ENCODE measurements around the gene PHF5A. TPM values are rescaled to one million over a fixed set of nuclear protein-coding genes. Genes with fewer than 3 reads are reported as not detected.

Gene PHF5A
- total RNA-seq (10 to 100 TPM in 4 of 5 donors, under 1 TPM in 1; 0.58 to 54.5 (median 28.8) TPM), polyA plus RNA-seq (10 to 100 TPM; 42.8 to 51.9 (median 48.0) TPM)
- long read RNA-seq, donor 1, transcript PHF5A-201 (4 exons, 1,086 nt) = major isoform, 8 of 8 reads
- long read RNA-seq, donor 1, partial matches to known transcripts = 0 of 8 reads
- long read RNA-seq, donor 1, other reads (novel, unspliced or antisense) = 0 of 8 reads
- long read RNA-seq, donor 2, transcript PHF5A-201 (4 exons, 1,086 nt) = major isoform, 19 of 19 reads
- long read RNA-seq, donor 2, partial matches to known transcripts = 0 of 19 reads
- long read RNA-seq, donor 2, other reads (novel, unspliced or antisense) = 0 of 19 reads
- long read RNA-seq, donor 3, transcript PHF5A-201 (4 exons, 1,086 nt) = major isoform, 11 of 11 reads
- long read RNA-seq, donor 3, partial matches to known transcripts = 0 of 11 reads
- long read RNA-seq, donor 3, other reads (novel, unspliced or antisense) = 0 of 11 reads
- long read RNA-seq, donor 4, partial matches to known transcripts = 0 of 1 reads
- long read RNA-seq, donor 4, other reads (novel, unspliced or antisense) = 0 of 1 reads
- long read RNA-seq, donor 5, transcript PHF5A-201 (4 exons, 1,086 nt) = major isoform, 16 of 133 reads
- long read RNA-seq, donor 5, partial matches to known transcripts = 99 of 133 reads
- long read RNA-seq, donor 5, other reads (novel, unspliced or antisense) = 16 of 133 reads
- long read RNA-seq, donor 6, transcript PHF5A-201 (4 exons, 1,086 nt) = major isoform, 42 of 42 reads
- long read RNA-seq, donor 6, partial matches to known transcripts = 0 of 42 reads
- long read RNA-seq, donor 6, other reads (novel, unspliced or antisense) = 0 of 42 reads
- long read RNA-seq, donor 7, transcript PHF5A-201 (4 exons, 1,086 nt) = major isoform, 32 of 32 reads
- long read RNA-seq, donor 7, partial matches to known transcripts = 0 of 32 reads
- long read RNA-seq, donor 7, other reads (novel, unspliced or antisense) = 0 of 32 reads
- long read RNA-seq, donor 8, transcript PHF5A-201 (4 exons, 1,086 nt) = major isoform, 21 of 21 reads
- long read RNA-seq, donor 8, partial matches to known transcripts = 0 of 21 reads
- long read RNA-seq, donor 8, other reads (novel, unspliced or antisense) = 0 of 21 reads
- long read RNA-seq, donor 9, transcript PHF5A-201 (4 exons, 1,086 nt) = major isoform, 22 of 24 reads
- long read RNA-seq, donor 9, partial matches to known transcripts = 0 of 24 reads
- long read RNA-seq, donor 9, other reads (novel, unspliced or antisense) = 0 of 24 reads
- long read RNA-seq, donor 10, transcript PHF5A-201 (4 exons, 1,086 nt) = major isoform, 14 of 15 reads
- long read RNA-seq, donor 10, partial matches to known transcripts = 0 of 15 reads
- long read RNA-seq, donor 10, other reads (novel, unspliced or antisense) = 0 of 15 reads

GRCh38 chr22:41468381-41469217 lies at the start of gene PHF5A, which contains the start of gene ACO2:
TSS of gene PHF5A (minus strand) at chr22:41468692. CDS start at chr22:41468653, 39 bp downstream.
TSS of gene ACO2 (plus strand) at chr22:41469117. CDS start at chr22:41469147, 30 bp downstream.
- intact Hi-C loops (cut with DNase I; ENCODE audit: low total_unique reads) = no loop called here
- Histone ChIP-seq H3K4me1 (peaks cover 18 to 78% (median 58%) of the 10 kb centered on the region in 4 donors), H3K27me3 (no peaks in the 10 kb centered on the region), H3K9me3 (no peaks in the 10 kb centered on the region), H3K36me3 (peaks cover 30 to 57% (median 46%) of the 10 kb centered on the region in 4 donors), H3K27ac (peak within 1 kb of the TSS; percentile 95 to 98 (median 97)), H3K4me3 (peak within 1 kb of the TSS; percentile 77 to 100 (median 99))
- TF ChIP-seq POLR2AphosphoS5 (IDR thresholded peaks at IDR 0.05) (peak; percentile 96 to 98 (median 96)), CTCF (IDR thresholded peaks at IDR 0.05) (no peak), EP300 (IDR thresholded peaks at IDR 0.05) (peak; percentile 39), POLR2A (IDR thresholded peaks at IDR 0.05) (no peak)
- peak; percentile 98 to 99 for DNase-seq
- 0 to 1% (median 0%) methylated on average over 45 to 51 of the region's 51 CpGs for WGBS, 5 donors

GRCh38 chr22:41518048-41518347 lies 49.5 kb upstream of the PHF5A start:
- intact Hi-C loops (cut with DNase I; ENCODE audit: low total_unique reads) = loop anchor here (10.0 kb wide), 1 partner anchor 63 kb away; no protein-coding TSS in a partner anchor
- TF ChIP-seq CTCF (IDR thresholded peaks at IDR 0.05) = no peak
- TF ChIP-seq POLR2AphosphoS5 (IDR thresholded peaks at IDR 0.05) = no peak
- no peak for TF ChIP-seq POLR2A (IDR thresholded peaks at IDR 0.05)
- TF ChIP-seq EP300 (IDR thresholded peaks at IDR 0.05) = no peak
- no peak for DNase-seq
- Histone ChIP-seq H3K4me3 (no peak overlapping the region), H3K4me1 (peaks cover 13 to 28% (median 23%) of the 10 kb centered on the region in 4 donors), H3K27me3 (no peaks in the 10 kb centered on the region), H3K27ac (peak overlapping the region; percentile 18 to 74 (median 60)), H3K9me3 (no peaks in the 10 kb centered on the region), H3K36me3 (peaks cover 45 to 87% (median 83%) of the 10 kb centered on the region in 4 donors)
- 63 to 77% (median 71%) methylated on average over 4 to 7 of the region's 7 CpGs for WGBS, 5 donors

GRCh38 chr22:41517172-41518047 lies 48.9 kb upstream of the PHF5A start:
- Histone ChIP-seq H3K27me3 (no peaks in the 10 kb centered on the region), H3K36me3 (peaks cover 49 to 87% (median 83%) of the 10 kb centered on the region in 4 donors), H3K4me3 (no peak overlapping the region), H3K27ac (peak overlapping the region; percentile 20 to 74 (median 60)), H3K4me1 (peaks cover 14 to 29% (median 22%) of the 10 kb centered on the region in 4 donors), H3K9me3 (no peaks in the 10 kb centered on the region)
- TF ChIP-seq POLR2AphosphoS5 (IDR thresholded peaks at IDR 0.05) (peak in 2 of 3 donors; percentile 29 to 39), POLR2A (IDR thresholded peaks at IDR 0.05) (no peak), CTCF (IDR thresholded peaks at IDR 0.05) (peak in 5 of 7 experiments; percentile 82 to 92 (median 85)), EP300 (IDR thresholded peaks at IDR 0.05) (no peak)
- intact Hi-C loops (cut with DNase I; ENCODE audit: low total_unique reads) = loop anchor here (2.0 to 10.0 kb wide), 2 partner anchors 63 to 113 kb away; no protein-coding TSS in a partner anchor
- 37 to 55% (median 54%) methylated on average over 11 to 22 of the region's 22 CpGs for WGBS, 5 donors
- peak; percentile 84 to 86 for DNase-seq

Data from stomach (tissue), 19 donors.